ENCODE results near the gene PGBD4. TPM values are rescaled to one million over a fixed set of nuclear protein-coding genes. Genes with fewer than 3 reads are reported as not detected.

PGBD4 gene
- polyA plus RNA-seq, 3 donors: 0.38 to 0.93 (median 0.58) TPM

DNA sequence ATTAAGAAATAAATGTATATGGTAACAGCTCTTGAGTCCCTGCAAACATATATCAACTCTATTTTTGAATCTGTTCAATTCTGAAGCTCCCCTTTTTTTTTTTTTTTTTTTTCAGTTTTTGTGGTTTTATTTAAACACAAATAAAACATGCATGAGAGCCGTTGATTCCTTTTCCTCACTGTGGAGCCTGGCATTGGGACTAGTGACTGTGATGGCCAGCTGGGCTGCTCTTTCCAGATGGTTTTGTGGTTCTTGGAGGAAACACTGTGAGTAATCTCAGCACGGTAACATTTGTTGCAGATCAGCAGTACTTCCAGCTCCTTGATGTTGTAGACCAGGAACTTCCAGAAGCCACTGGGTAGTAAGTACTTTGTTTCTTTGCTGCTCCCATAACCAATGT, 16.1 kb upstream of the PGBD4 start:
- H4K20me1 ChIP-seq (ENCODE audit: insufficient read depth, low read length): peaks cover 9% of the 10 kb centered on the region
- no peak overlapping the region for H3K27ac Mint-ChIP-seq
- no peaks in the 10 kb centered on the region for H3K4me1 Mint-ChIP-seq
- H3K36me3 ChIP-seq (replicated peaks in 1 of 2; ENCODE audit: control insufficient read depth in 1 of 2, insufficient read depth in 2 of 2, low read length in 2 of 2): peaks cover 61 to 77% of the 10 kb centered on the region in 2 donors
- no peaks in the 10 kb centered on the region for H3K27me3 Mint-ChIP-seq (ENCODE audit: low read depth in 3 of 3)
- H3K9me3 ChIP-seq (replicated peaks in 1 of 2; ENCODE audit: control insufficient read depth in 1 of 2, insufficient read depth in 1 of 2, low read length in 2 of 2): no peaks in the 10 kb centered on the region
- H2AFZ ChIP-seq (ENCODE audit: insufficient read depth, low read depth, low read length, poor library complexity, severe bottlenecking): no peak overlapping the region
- no peak overlapping the region for H3K4me3 Mint-ChIP-seq
- intact Hi-C loops (cut with micrococcal nuclease): no loop called here
- no peaks in the 10 kb centered on the region for H3K79me2 ChIP-seq (ENCODE audit: insufficient read depth, low read length)
- no peak overlapping the region for H3K27ac ChIP-seq (ENCODE audit: low read depth in 1 of 2, low read length in 2 of 2)
- no peaks in the 10 kb centered on the region for H3K27me3 ChIP-seq (ENCODE audit: control insufficient read depth in 2 of 2, insufficient read depth in 2 of 2, low read length in 2 of 2)
- no peak for DNase-seq
- H3K4me1 ChIP-seq (ENCODE audit: control insufficient read depth in 1 of 2, insufficient read depth in 2 of 2, low read length in 2 of 2): no peaks in the 10 kb centered on the region
- H3K4me3 ChIP-seq (replicated peaks in 1 of 3; ENCODE audit: low read depth in 2 of 3, low read length in 3 of 3): no peak overlapping the region
- no peak overlapping the region for H3K9ac ChIP-seq (ENCODE audit: insufficient read depth, low read length, poor library complexity, severe bottlenecking)
- no peaks in the 10 kb centered on the region for H3K9me3 Mint-ChIP-seq
- H3K36me3 Mint-ChIP-seq: peaks cover 54 to 75% of the 10 kb centered on the region in 2 donors
- WGBS (ENCODE audit: insufficient coverage): 44% methylated on average over 1 of the region's 2 CpGs
- H3K4me2 ChIP-seq (replicated peaks; ENCODE audit: extremely low read depth, low read length, poor library complexity, severe bottlenecking): no peak overlapping the region
- TF ChIP-seq, protein P1, sequence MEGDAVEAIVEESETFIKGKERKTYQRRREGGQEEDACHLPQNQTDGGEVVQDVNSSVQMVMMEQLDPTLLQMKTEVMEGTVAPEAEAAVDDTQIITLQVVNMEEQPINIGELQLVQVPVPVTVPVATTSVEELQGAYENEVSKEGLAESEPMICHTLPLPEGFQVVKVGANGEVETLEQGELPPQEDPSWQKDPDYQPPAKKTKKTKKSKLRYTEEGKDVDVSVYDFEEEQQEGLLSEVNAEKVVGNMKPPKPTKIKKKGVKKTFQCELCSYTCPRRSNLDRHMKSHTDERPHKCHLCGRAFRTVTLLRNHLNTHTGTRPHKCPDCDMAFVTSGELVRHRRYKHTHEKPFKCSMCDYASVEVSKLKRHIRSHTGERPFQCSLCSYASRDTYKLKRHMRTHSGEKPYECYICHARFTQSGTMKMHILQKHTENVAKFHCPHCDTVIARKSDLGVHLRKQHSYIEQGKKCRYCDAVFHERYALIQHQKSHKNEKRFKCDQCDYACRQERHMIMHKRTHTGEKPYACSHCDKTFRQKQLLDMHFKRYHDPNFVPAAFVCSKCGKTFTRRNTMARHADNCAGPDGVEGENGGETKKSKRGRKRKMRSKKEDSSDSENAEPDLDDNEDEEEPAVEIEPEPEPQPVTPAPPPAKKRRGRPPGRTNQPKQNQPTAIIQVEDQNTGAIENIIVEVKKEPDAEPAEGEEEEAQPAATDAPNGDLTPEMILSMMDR (IDR thresholded peaks at IDR 0.05): no peak

GRCh38 chr15:34099914-34100313, 2.0 kb upstream of the PGBD4 start:
- Histone ChIP-seq H4K20me1 (ENCODE audit: insufficient read depth, low read length) (no peaks in the 10 kb centered on the region), H3K27ac (ENCODE audit: low read depth in 1 of 2, low read length in 2 of 2) (no peak overlapping the region), H2AFZ (ENCODE audit: insufficient read depth, low read depth, low read length, poor library complexity, severe bottlenecking) (no peak overlapping the region), H3K79me2 (ENCODE audit: insufficient read depth, low read length) (peaks cover 64% of the 10 kb centered on the region), H3K36me3 (replicated peaks in 1 of 2; ENCODE audit: control insufficient read depth in 1 of 2, insufficient read depth in 2 of 2, low read length in 2 of 2) (peaks cover 4 to 17% of the 10 kb centered on the region in 2 donors), H3K9me3 (replicated peaks in 1 of 2; ENCODE audit: control insufficient read depth in 1 of 2, insufficient read depth in 1 of 2, low read length in 2 of 2) (no peaks in the 10 kb centered on the region), H3K4me2 (replicated peaks; ENCODE audit: extremely low read depth, low read length, poor library complexity, severe bottlenecking) (no peak overlapping the region), H3K27me3 (ENCODE audit: control insufficient read depth in 2 of 2, insufficient read depth in 2 of 2, low read length in 2 of 2) (no peaks in the 10 kb centered on the region), H3K4me3 (replicated peaks in 1 of 3; ENCODE audit: low read depth in 2 of 3, low read length in 3 of 3) (no peak overlapping the region), H3K9ac (ENCODE audit: insufficient read depth, low read length, poor library complexity, severe bottlenecking) (no peak overlapping the region), H3K4me1 (ENCODE audit: control insufficient read depth in 1 of 2, insufficient read depth in 2 of 2, low read length in 2 of 2) (peaks cover 23 to 28% of the 10 kb centered on the region in 2 donors)
- no CpG with 5 or more reads among the region's 5 CpGs for WGBS (ENCODE audit: insufficient coverage)
- intact Hi-C loops (cut with micrococcal nuclease): loop anchor here (5.0 to 10.0 kb wide), 4 partner anchors 112 to 885 kb away; partner anchors contain the start of genes KATNBL1 (in 2 of the 2), EMC4 (in 1 of the 2), SLC12A6 (in 1 of the 2) and ZNF770 (in 1 of the 2)
- TF ChIP-seq, protein P1 (IDR thresholded peaks at IDR 0.05): no peak
- Mint-ChIP-seq H3K27ac (peak overlapping the region in 1 of 7 donors; percentile 15), H3K4me1 (peaks cover 20% of the 10 kb centered on the region), H3K27me3 (ENCODE audit: low read depth in 3 of 3) (no peaks in the 10 kb centered on the region), H3K9me3 (peaks cover 2 to 11% (median 9%) of the 10 kb centered on the region in 7 donors), H3K36me3 (peaks cover 18 to 24% of the 10 kb centered on the region in 2 donors), H3K4me3 (no peak overlapping the region)
- no peak for DNase-seq
